Upper lobe of left lung (tissue), 4 donors: ENCODE data around the gene STXBP6.

ENCODE experiments used
- CTCF ChIP-seq, 6 experiments: fragments of 450-650 bp in 4 of 6; fragments of 200-600 bp in 2 of 6; sonication (generic) in 2 of 6; IDR thresholded peaks; one replicate each; pipeline ENCODE4 v1.5.1; 2016 to 2019; ENCODE audit warnings: antibody characterized with exemption in 6 of 6
- POLR2AphosphoS5 ChIP-seq, 2 donors: sonication (generic); formaldehyde crosslinking; IDR thresholded peaks; one replicate each; pipeline ENCODE4 v1.5.1; 2017; ENCODE audit warnings: antibody characterized with exemption in 2 of 2

GRCh38 chr14:24826390-24826789 lies 223.6 kb downstream of the STXBP6 start:
- no peak for TF ChIP-seq CTCF (IDR thresholded peaks at IDR 0.05)
- no peak for TF ChIP-seq POLR2AphosphoS5 (IDR thresholded peaks at IDR 0.05)
